Stimulated activated effector memory CD8-positive, alpha-beta T cell treated with anti-CD3 and anti-CD28 coated beads, Interleukin-12 subunit alpha, Interleukin-12 subunit beta, amount 100 ng/mL, for 72 hours (primary cell): ENCODE data around the gene SRGAP2B.
"Not testable (repeated sequence)": the region's sequence is repeated elsewhere in the genome, so short reads cannot be mapped to it uniquely, and the experiment has no call there.

Experiments used
- ATAC-seq: fragments of 150-1000 bp; cut with Tn5 transposase; 2 replicates; pipeline ENCODE4 v1.10.0; 2021
- DNase-seq, 2 donors: peaks; one replicate each; pipeline ENCODE4 v3.0.0; 2021 to 2022; ENCODE audit warnings: low spot score in 2 of 2
- H3K27ac Mint-ChIP-seq: one replicate; pipeline ENCODE4 v1.8.0; 2022; ENCODE audit warnings: mild to moderate bottlenecking, mixed read lengths
- H3K36me3 Mint-ChIP-seq: one replicate; pipeline ENCODE4 v1.8.0; 2022; ENCODE audit warnings: mild to moderate bottlenecking, mixed read lengths
- H3K4me1 Mint-ChIP-seq: one replicate; pipeline ENCODE4 v1.8.0; 2022; ENCODE audit warnings: mixed read lengths
- H3K4me3 Mint-ChIP-seq: one replicate; pipeline ENCODE4 v1.8.0; 2022; ENCODE audit warnings: mild to moderate bottlenecking, mixed read lengths
- H3K9me3 Mint-ChIP-seq: one replicate; pipeline ENCODE4 v1.8.0; 2022; ENCODE audit warnings: mixed read lengths

Gene SRGAP2B

DNA sequence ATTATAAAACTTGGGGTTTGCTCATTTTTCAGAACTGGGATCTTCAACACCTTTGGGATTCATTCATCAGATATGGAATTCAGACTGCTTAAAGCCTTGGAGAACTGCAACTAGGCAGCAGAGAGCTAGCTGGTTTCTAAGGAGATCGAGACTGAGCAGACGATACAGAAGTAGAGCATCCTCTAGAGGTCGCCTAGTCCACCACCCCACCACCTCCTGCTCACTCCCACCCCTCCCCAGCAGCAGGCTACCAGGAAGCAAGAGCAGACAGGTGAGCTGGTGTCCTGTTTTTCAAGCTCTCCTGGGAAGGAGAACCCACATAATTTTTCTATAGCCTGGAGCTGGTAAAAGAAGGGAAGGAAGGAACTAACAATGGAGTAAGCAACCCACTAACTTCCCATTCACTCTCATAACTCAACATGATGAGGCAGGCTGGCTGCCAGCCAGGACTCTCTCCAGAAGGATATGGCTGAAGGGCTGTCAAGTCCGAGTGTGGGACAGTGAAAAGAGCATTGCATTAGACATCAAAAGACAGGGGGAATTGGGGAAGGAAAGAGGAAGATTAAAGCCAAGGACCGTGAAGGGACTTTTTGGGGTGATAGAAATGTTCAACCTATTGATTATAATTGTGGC is 29.8 kb downstream of the SRGAP2B start:
- not testable (repeated sequence) for H3K36me3 Mint-ChIP-seq, H3K4me1 Mint-ChIP-seq

DNA sequence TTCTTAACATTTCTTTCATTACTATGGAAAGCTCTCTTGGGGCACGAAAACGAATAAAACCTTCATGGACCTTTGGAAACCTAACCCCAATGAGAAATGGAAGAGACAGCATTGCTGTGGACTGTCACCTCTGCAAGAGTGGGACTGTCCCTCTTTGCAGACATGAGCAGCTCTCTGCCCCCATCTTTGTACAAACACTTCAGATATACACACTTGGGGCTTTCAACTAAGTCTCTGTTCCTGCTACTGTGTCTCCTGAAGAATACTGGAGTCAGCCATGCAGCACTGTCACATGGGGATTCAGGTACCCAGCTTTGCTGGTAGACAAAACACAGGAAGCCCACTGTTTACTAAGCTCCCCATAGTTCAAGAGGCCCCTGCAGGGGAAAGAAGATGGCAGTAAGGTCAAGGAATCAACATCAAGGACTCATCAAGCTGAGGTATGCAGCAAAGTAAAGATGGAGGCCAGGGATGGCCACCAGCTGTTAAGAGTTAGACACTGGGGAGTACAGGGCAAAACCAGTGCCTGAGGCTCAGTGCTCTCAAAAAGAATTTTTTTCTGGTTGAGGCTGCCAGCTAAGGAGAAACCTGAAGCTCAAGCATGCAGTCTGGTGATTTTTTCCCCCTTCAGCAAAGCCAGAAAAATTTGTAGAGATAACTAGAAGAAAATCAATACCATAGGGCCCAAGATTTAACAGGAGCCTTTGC is 31.0 kb downstream of the SRGAP2B start:
- H3K27ac Mint-ChIP-seq, H3K4me1 Mint-ChIP-seq, H3K9me3 Mint-ChIP-seq, ATAC-seq, DNase-seq, H3K4me3 Mint-ChIP-seq, H3K36me3 Mint-ChIP-seq: not testable (repeated sequence)

More for the DNA sequence above, 29.8 kb downstream of the SRGAP2B start:
- H3K4me3 Mint-ChIP-seq, ATAC-seq, DNase-seq, H3K9me3 Mint-ChIP-seq, H3K27ac Mint-ChIP-seq: not testable (repeated sequence)

DNA sequence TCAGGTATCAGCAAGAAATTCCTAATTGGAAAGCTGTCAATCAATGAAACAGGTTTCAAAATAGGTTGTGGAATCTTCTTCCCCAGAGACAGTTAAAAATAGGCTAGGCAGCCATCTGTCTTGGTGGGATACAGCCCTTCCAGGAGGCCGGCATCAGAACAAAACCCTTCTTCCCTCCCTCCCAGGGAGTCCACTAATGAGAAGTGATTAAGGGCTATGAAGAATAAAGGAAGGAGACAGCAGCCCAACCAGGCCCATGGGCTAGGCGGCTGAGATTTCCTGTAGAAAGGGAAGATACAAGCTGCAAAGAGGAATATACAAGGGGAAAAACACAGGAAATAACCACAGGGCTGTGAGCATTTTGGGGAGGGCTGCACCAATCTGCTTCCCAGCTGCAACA is 31.8 kb downstream of the SRGAP2B start:
- H3K4me1 Mint-ChIP-seq, H3K9me3 Mint-ChIP-seq: not testable (repeated sequence)

DNA sequence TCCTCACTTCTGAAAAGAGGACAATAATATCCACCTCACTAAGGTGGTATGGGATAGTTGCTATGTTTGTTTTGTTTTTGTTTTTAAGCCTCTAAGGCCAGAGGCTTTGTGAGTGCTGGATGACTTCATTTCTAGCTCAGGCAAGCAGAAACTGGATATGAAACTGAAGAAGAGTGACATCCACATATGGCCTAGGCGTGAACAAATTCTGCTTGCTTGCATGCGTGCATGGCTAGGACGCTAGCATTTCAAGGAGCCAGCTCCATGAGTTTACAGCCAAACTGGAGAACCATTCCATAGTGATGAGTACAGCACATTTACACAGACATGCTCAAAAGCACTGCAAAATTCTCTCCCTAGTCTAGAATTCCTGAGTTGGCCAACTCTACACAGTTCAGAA is 36.9 kb downstream of the SRGAP2B start:
- not testable (repeated sequence) for H3K4me1 Mint-ChIP-seq, H3K9me3 Mint-ChIP-seq, H3K4me3 Mint-ChIP-seq, DNase-seq, H3K27ac Mint-ChIP-seq, H3K36me3 Mint-ChIP-seq
- peak; percentile 65 for ATAC-seq

More for the DNA sequence above, 31.8 kb downstream of the SRGAP2B start:
- not testable (repeated sequence) for DNase-seq, H3K36me3 Mint-ChIP-seq, ATAC-seq, H3K4me3 Mint-ChIP-seq, H3K27ac Mint-ChIP-seq

DNA sequence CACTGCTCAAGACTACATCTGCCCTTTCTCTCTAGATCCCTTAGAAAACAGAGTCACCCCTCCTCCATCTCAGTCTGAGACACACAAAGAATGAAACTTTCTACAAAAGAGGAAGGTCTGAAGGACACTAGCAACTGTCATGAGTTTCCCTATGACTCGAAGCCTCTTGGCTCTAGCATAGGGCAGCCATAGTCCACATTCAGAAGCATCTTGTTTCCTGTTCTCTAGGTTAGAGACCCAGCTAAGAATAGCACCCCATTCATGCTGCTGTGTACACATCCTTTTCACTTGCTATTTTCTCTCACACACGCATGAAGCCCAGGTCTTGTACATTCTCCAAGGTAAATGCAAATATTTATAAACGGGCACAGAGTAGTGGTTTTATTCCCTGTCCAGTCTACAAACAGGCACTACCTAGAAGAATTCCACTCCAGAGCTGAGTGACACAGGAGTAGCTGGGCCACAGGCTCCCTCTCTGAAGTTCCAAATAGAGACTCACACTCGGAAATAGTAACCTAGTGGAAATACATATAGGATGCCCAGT is 39.8 kb downstream of the SRGAP2B start:
- H3K9me3 Mint-ChIP-seq, H3K27ac Mint-ChIP-seq, H3K4me1 Mint-ChIP-seq, H3K4me3 Mint-ChIP-seq, DNase-seq, H3K36me3 Mint-ChIP-seq: not testable (repeated sequence)
- peak; percentile 97 for ATAC-seq

DNA sequence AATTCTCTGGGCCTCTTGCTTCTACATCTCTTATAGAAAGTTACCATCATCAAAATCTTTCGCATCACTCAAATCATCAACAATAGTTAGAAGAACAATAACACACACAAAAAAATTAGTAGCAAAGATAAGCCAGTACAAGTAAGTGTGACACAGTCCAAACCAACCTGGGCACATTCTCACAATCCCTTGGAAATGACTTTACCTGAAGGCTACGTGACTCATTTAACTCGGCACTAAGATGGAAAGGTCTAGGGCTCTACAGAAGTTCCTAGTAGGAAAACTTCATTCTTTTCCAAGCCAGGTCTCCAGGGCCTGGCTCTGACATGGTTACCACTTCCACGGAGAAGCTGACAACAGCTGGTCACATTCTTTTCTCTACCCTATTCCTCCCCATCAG is 41.7 kb downstream of the SRGAP2B start:
- H3K4me1 Mint-ChIP-seq, ATAC-seq, H3K9me3 Mint-ChIP-seq, DNase-seq, H3K27ac Mint-ChIP-seq, H3K36me3 Mint-ChIP-seq, H3K4me3 Mint-ChIP-seq: not testable (repeated sequence)

DNA sequence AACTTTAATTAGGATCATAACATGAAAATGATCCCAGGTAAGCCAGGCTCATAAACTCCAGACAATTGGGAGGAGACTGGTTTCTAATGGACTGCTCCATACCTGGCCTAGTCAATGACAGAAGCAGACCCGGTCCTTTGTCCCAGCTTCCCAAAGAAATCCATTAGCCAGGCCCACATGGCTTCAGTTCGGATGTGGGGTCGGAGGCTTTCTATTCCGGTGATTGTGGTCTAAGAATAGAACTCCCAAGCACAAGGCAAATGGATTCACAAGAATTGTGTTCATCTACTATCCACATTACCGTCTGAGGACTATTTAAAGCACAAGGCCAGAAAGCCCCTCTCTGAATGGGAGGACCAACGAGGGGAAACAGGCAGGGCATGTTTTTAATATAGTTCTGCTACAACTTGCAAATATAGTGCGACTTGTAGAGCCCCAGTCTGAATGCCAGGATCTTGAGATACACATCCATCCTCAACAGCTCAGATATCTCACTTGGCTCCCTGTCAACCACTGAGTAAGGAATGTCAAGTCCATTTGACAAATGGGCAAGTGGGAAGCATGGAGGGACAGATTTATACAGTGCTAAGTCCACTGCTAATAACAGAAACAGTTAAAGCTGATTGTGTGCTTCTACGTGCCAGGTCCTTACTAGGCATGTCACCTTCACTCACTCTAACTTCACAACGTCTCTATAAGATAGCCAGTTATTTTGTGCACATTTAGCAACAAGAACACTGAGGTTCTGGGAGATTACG is 42.9 kb downstream of the SRGAP2B start:
- ATAC-seq, H3K36me3 Mint-ChIP-seq, H3K27ac Mint-ChIP-seq, H3K4me3 Mint-ChIP-seq, H3K4me1 Mint-ChIP-seq, H3K9me3 Mint-ChIP-seq, DNase-seq: not testable (repeated sequence)

DNA sequence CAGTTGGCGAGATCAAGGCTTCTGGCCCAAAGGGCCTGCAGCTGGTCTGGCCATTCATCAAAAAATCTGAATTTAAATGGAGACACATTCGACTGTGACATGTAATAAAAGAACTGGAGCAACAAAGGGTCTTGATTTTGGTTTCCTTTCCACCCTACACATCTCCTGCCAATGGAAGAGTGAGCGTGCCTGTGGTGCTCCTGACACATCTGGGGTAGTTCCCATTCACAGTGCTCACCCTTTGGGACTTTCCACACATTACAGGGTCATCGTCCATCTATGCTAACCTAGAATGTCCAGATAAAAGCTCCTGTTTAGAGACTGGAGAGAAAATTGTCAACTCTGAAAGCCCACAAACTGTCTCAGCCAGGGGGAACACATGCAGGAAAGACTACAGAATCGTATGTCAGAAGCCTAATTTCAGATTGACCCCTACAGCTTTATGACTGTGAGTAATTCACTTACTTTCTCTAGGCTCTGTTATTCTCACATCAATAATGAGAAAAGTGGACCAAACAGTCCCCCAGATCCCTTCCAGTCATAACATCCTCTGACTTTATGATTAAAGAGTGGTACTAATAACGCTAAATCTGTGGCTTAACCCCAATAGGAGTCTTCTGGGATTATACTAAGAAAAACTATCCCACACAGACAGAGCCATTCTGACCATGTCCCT is 46.8 kb downstream of the SRGAP2B start:
- not testable (repeated sequence) for H3K27ac Mint-ChIP-seq, H3K9me3 Mint-ChIP-seq, DNase-seq, H3K36me3 Mint-ChIP-seq, H3K4me3 Mint-ChIP-seq, H3K4me1 Mint-ChIP-seq
- ATAC-seq: peak; percentile 65

DNA sequence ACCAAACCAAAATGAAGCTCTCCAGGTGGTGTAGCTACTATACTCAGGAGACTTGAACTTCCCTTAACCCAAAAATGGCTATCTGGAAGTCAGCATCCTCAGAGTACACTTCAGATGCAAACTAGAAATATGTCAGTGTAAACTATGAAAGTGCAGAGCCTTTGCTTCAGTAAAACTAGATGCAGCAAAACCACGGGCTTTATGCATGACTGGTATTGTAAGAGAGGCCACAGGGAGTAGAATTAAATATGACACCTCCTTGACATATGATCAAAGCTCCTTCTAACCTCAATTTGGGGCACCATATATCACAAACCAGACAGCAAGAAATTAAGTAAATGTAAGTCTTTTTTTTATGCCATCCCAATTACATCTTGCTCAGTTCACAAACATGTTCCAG is 47.6 kb downstream of the SRGAP2B start:
- peak; percentile 78 for ATAC-seq
- H3K36me3 Mint-ChIP-seq, H3K4me1 Mint-ChIP-seq, H3K27ac Mint-ChIP-seq, H3K9me3 Mint-ChIP-seq, H3K4me3 Mint-ChIP-seq, DNase-seq: not testable (repeated sequence)

DNA sequence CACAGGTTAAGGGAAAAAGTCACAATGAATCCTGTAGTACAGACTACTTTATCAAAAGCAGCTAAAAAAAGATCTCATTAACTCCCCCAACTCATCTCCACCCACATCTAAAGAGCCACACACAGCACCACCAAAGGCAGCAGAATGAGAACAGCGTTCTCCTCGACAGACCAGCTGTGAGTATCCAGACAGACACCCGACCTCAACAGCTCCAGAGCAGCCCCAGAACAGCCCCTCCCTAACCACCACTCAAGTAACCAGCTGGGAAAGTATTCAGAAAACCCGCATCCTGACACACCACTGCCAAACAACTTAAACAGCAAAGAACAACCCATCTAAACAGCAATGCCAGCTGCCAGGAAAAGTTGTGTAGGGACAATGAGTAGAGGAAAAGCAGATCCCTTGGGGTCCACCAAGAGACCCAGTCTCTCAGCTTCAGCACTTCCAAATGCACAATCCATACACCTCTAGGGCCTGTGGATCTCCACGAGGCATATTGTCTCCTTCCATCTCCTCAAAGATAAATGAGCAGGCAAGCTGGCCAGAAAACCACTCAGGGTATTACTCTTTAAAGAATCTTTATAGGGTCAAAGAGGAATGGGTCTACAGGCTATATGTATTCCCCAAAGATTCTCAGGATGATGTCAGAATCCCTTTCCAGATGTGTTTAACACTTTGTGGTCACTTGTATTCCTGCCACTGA is 49.4 kb downstream of the SRGAP2B start:
- H3K4me1 Mint-ChIP-seq, H3K4me3 Mint-ChIP-seq, H3K36me3 Mint-ChIP-seq, H3K9me3 Mint-ChIP-seq, H3K27ac Mint-ChIP-seq, DNase-seq, ATAC-seq: not testable (repeated sequence)

DNA sequence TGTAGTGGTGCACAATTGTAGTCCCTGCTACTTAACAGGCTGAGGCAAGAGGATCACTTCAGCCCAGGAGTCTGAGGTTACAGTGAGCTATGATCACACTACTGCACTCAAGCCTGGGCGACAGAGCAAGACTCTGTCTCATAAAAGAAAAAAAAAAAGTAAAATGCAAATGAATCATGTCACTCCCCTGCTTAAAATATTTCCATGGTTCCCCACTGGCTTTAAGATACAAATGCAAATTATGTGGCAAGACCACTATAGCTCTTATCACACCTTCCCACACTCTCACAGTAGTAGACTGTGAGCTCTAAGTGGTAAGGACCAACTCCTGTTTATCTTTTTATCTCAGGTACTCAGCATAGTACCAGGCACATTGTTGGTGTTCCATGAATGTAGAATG is 53.6 kb downstream of the SRGAP2B start:
- not testable (repeated sequence) for DNase-seq, H3K9me3 Mint-ChIP-seq, H3K4me3 Mint-ChIP-seq, H3K36me3 Mint-ChIP-seq, H3K27ac Mint-ChIP-seq, H3K4me1 Mint-ChIP-seq
- ATAC-seq: peak; percentile 96

DNA sequence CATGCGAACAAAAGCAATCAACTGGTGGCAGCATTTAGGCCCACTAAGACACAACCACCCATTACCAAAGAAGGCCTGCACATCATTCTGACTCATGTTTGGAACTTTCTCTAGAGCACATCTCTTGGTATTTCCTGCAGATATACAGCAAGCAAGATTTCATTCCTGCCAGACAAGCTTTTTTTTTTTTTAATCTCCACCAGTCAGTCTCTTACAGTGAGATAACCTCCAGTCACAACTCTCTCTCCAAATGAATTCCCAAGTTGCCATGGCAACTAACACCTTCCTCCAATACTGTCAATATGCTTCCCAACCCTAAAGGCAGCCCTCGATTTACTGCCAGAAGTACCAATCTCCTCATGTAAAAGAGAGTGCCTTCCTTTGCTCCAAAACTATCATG is 59.1 kb downstream of the SRGAP2B start:
- H3K36me3 Mint-ChIP-seq, H3K4me1 Mint-ChIP-seq, H3K27ac Mint-ChIP-seq, H3K9me3 Mint-ChIP-seq, DNase-seq, H3K4me3 Mint-ChIP-seq: not testable (repeated sequence)
- ATAC-seq: peak; percentile 48

DNA sequence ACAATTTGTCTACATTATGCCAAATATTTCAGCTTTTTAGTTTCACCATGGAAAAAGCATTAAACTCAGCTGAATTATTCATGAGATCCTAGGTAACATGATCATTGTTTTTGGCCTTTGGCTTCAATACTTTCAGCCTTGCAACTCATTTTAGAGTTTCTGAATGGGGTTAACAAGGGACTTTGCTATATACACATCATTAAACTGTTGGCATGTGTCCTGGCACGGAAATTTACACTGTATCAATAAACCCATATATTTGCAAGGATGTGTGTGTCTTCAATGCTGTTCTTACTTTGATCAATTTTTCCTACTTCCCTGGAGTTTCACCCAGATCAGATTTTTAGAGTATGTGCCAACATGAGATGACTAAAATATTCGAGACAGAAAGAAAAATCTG is 61.6 kb downstream of the SRGAP2B start:
- H3K4me1 Mint-ChIP-seq, ATAC-seq, H3K36me3 Mint-ChIP-seq, H3K9me3 Mint-ChIP-seq, DNase-seq, H3K27ac Mint-ChIP-seq, H3K4me3 Mint-ChIP-seq: not testable (repeated sequence)

DNA sequence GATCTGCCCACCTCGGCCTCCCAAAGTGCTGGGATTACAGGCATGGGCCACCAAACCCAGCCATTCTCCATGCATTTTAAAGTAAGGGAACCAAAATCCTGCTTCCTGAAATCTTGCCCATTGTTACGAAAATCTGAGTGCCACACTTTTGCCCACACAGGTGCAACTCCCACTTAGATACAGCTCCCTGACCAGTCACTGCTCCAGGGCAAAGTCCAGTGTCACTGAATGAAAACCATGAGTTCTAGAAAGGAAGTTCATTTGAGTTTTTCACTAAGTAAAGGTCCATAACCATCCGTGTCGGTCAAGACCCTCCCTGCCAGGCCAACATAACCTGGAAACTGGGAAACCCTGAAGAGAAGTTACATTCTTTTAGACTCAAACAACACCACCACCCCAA is 67.9 kb downstream of the SRGAP2B start:
- not testable (repeated sequence) for H3K27ac Mint-ChIP-seq, H3K36me3 Mint-ChIP-seq, H3K9me3 Mint-ChIP-seq, ATAC-seq, H3K4me3 Mint-ChIP-seq, H3K4me1 Mint-ChIP-seq, DNase-seq

DNA sequence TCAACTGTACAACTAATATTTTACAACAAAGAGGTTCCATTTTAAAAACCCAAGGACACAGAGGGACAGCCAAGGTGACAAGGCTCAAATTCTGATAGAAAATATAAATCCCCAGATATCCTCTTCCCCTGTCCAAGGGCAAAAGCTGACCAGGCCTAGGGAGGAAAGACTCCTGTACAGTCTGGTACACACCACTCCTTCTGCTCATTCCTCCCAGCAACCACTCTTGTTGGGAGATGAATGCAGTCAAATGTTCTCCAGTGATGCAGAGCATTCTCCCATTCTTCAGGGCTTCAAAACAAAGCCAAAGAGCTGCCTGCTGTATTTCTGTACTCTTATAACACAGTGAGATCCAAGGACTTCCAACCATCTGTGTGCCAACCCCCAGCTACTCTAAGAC is 69.8 kb downstream of the SRGAP2B start:
- not testable (repeated sequence) for DNase-seq, H3K4me3 Mint-ChIP-seq, ATAC-seq, H3K36me3 Mint-ChIP-seq, H3K4me1 Mint-ChIP-seq, H3K9me3 Mint-ChIP-seq, H3K27ac Mint-ChIP-seq
